HCT116 (cell line): Measurements from ENCODE around the gene EMILIN2. TPM values are rescaled to one million over a fixed set of nuclear protein-coding genes. Genes with fewer than 3 reads are reported as not detected.

Experiments
- ATAC-seq: fragments of 200-7000 bp; cut with Tn5 transposase; 2 replicates; pipeline ENCODE4 v1.9.1; 2020; ENCODE audit warnings: mild to moderate bottlenecking, moderate library complexity
- BruUV-seq: library from RNA; stranded (reverse); fragments of 400-500 nt; replicated peaks from 2 replicates; lab custom pipeline; 2021; lab: Mats Ljungman, UMichigan
- CTCF ChIA-PET: fragments of 300-600 bp; sonication (Branson Sonifier 250); formaldehyde crosslinking; loops from one replicate; lab custom pipeline; 2021; ENCODE audit warnings: antibody characterized with exemption; lab: Charles Lee
- POLR2A ChIA-PET: fragments of 300-600, 350-600 bp; sonication (Branson Sonifier 250); formaldehyde crosslinking; loops from one replicate; lab custom pipeline; 2021; ENCODE audit warnings: antibody characterized with exemption; lab: Charles Lee
- RAD21 ChIA-PET, 2 experiments: fragments of 300-600 bp; sonication (Branson Sonifier 250); formaldehyde crosslinking; loops; one replicate each; lab custom pipeline; 2023; ENCODE audit warnings: low total read pairs in 2 of 2; ENCODE audit not compliant: uncharacterized antibody in 2 of 2, unreplicated experiment in 2 of 2, low non-redundant PET in 1 of 2; lab: Charles Lee
- DNase-seq: peaks from one replicate; pipeline ENCODE4 v3.0.0-alpha.2; 2010; ENCODE audit warnings: low read depth, low spot score
- H2AFZ ChIP-seq: fragments of 200-600 bp; shearing (Covaris generic), sonication (generic); 2 replicates; pipeline ENCODE4 v1.6.1; 2017; ENCODE audit warnings: low read depth, mixed run types, mixed read lengths, antibody characterized with exemption, low read length; ENCODE audit not compliant: poor library complexity, severe bottlenecking
- H3K27ac ChIP-seq: 2 replicates; pipeline ENCODE4 v1.5.1; 2012; ENCODE audit warnings: low read depth, low read length
- H3K27me3 ChIP-seq: fragments of 200-600 bp; sonication (generic); 2 replicates; pipeline ENCODE4 v1.6.1; 2016; ENCODE audit warnings: mixed run types, low read length, mixed read lengths; ENCODE audit not compliant: insufficient read depth
- H3K36me3 ChIP-seq, 2 experiments: fragments of 200-500 bp in 1 of 2; fragments of 200-600 bp in 1 of 2; sonication (Bioruptor generic) in 1 of 2; sonication (generic) in 1 of 2; 2 replicates each; pipeline versions ENCODE4 v1.5.1 to v1.6.1; 2014 to 2016; ENCODE audit warnings: low read length in 2 of 2, inconsistent platforms in 1 of 2, mixed read lengths in 1 of 2, mixed run types in 1 of 2; ENCODE audit not compliant: insufficient read depth in 2 of 2, control insufficient read depth in 1 of 2
- H3K4me1 ChIP-seq, 2 experiments: fragments of 200-600 bp in 1 of 2; sonication (generic) in 1 of 2; 2 replicates each; pipeline versions ENCODE4 v1.5.1 to v1.6.1; 2012 to 2017; ENCODE audit warnings: low read length in 2 of 2, inconsistent platforms in 1 of 2, mild to moderate bottlenecking in 1 of 2, mixed read lengths in 1 of 2, mixed run types in 1 of 2, moderate library complexity in 1 of 2; ENCODE audit not compliant: insufficient read depth in 2 of 2, control insufficient read depth in 1 of 2
- H3K4me2 ChIP-seq: fragments of 200-600 bp; sonication (generic); 2 replicates; pipeline ENCODE4 v1.6.1; 2017; ENCODE audit warnings: mixed run types, low read length, mixed read lengths
- H3K4me3 ChIP-seq, 2 experiments: fragments of 200-600 bp in 1 of 2; sonication (generic) in 1 of 2; replicated peaks in 1 of 2; 2 replicates each; pipeline ENCODE4 v1.5.1; 2011 to 2016; ENCODE audit warnings: low read length in 2 of 2, control low read depth in 1 of 2, low read depth in 1 of 2, mild to moderate bottlenecking in 1 of 2, mixed read lengths in 1 of 2, mixed run types in 1 of 2
- H3K79me2 ChIP-seq: fragments of 200-600 bp; sonication (generic); 2 replicates; pipeline ENCODE4 v1.6.1; 2017; ENCODE audit warnings: mild to moderate bottlenecking, mixed run types, low read length, moderate library complexity, mixed read lengths; ENCODE audit not compliant: insufficient read depth
- H3K9ac ChIP-seq: fragments of 200-600 bp; sonication (generic); 2 replicates; pipeline ENCODE4 v1.6.1; 2016; ENCODE audit warnings: low read length, mixed read lengths
- H3K9me2 ChIP-seq: fragments of 200-600 bp; sonication (generic), shearing (Covaris generic); 2 replicates; pipeline ENCODE4 v1.6.1; 2017; ENCODE audit warnings: mixed run types, mild to moderate bottlenecking, moderate library complexity; ENCODE audit not compliant: insufficient read depth
- H3K9me3 ChIP-seq, 2 experiments: fragments of 200-500 bp in 1 of 2; fragments of 200-600 bp in 1 of 2; sonication (Bioruptor generic) in 1 of 2; sonication (generic) in 1 of 2; 2 replicates each; pipeline ENCODE4 v1.6.1; 2014 to 2017; ENCODE audit warnings: low read length in 2 of 2, mixed read lengths in 2 of 2, inconsistent platforms in 1 of 2, low read depth in 1 of 2, mild to moderate bottlenecking in 1 of 2, mixed run types in 1 of 2, moderate library complexity in 1 of 2; ENCODE audit not compliant: control insufficient read depth in 1 of 2, insufficient read depth in 1 of 2
- H4K20me1 ChIP-seq: fragments of 200-600 bp; sonication (generic), shearing (Covaris generic); 2 replicates; pipeline ENCODE4 v1.6.1; 2017; ENCODE audit warnings: mixed run types, mild to moderate bottlenecking, moderate library complexity; ENCODE audit not compliant: insufficient read depth
- CBX3 ChIP-seq: IDR thresholded peaks from 2 replicates; pipeline ENCODE4 v1.6.1; 2012; ENCODE audit warnings: low read depth
- EGR1 ChIP-seq: IDR thresholded peaks from 2 replicates; pipeline ENCODE4 v1.6.1; 2012; ENCODE audit warnings: low read depth
- ELF1 ChIP-seq: IDR thresholded peaks from 2 replicates; pipeline ENCODE4 v1.6.1; 2012; ENCODE audit warnings: low read depth, borderline replicate concordance
- FOSL1 ChIP-seq: IDR thresholded peaks from 2 replicates; pipeline ENCODE4 v1.6.1; 2012; ENCODE audit warnings: low read depth
- POLR2A ChIP-seq: IDR thresholded peaks from 2 replicates; pipeline ENCODE4 v1.7.0; 2011; ENCODE audit warnings: borderline replicate concordance; ENCODE audit not compliant: insufficient read depth, insufficient read length; ENCODE audit errors: extremely low read depth
- POLR2AphosphoS5 ChIP-seq: IDR thresholded peaks from 2 replicates; pipeline ENCODE4 v1.6.1; 2011; ENCODE audit warnings: mild to moderate bottlenecking, low read depth, low read length, moderate library complexity
- RAD21 ChIP-seq: IDR thresholded peaks from 2 replicates; pipeline ENCODE4 v1.6.1; 2012; ENCODE audit warnings: low read depth, mild to moderate bottlenecking
- SIN3A ChIP-seq: IDR thresholded peaks from 2 replicates; pipeline ENCODE4 v1.6.1; 2012; ENCODE audit warnings: low read depth
- SRF ChIP-seq: IDR thresholded peaks from 2 replicates; pipeline ENCODE4 v1.6.1; 2012; ENCODE audit warnings: low read depth
- TCF7L2 ChIP-seq: IDR thresholded peaks from 2 replicates; pipeline ENCODE4 v1.7.0; 2011; ENCODE audit warnings: borderline replicate concordance, inconsistent platforms; ENCODE audit not compliant: insufficient read depth, insufficient read length; ENCODE audit errors: extremely low read depth
- YY1 ChIP-seq: IDR thresholded peaks from 2 replicates; pipeline ENCODE4 v1.6.1; 2011; ENCODE audit warnings: low read length, low read depth, moderate library complexity, mild to moderate bottlenecking; ENCODE audit not compliant: insufficient replicate concordance; ENCODE audit errors: extremely low read depth
- ZFX ChIP-seq: fragments of 450-650 bp; IDR thresholded peaks from 2 replicates; pipeline ENCODE4 v1.6.1; 2017
- intact Hi-C: fragments of 100-400 bp; cut with micrococcal nuclease; formaldehyde crosslinking; loops from 2 replicates; pipeline ENCODE4 v1.10.0; 2022
- total RNA-seq: library from RNA; stranded (reverse); gene quantifications from one replicate; pipeline ENCODE4 v1.2.1, GENCODE V29; 2021; ENCODE audit not compliant: unreplicated experiment
- TF ChIP-seq, protein P1 (sequence below), 3 experiments: fragments of 200-600 bp in 1 of 3; sonication (generic) in 1 of 3; IDR thresholded peaks in 2 of 3; conservative IDR thresholded peaks in 1 of 3; 2 replicates each; pipeline ENCODE4 v1.5.1; 2012 to 2017; ENCODE audit warnings: low read depth in 2 of 3, low read length in 2 of 3, antibody characterized with exemption in 1 of 3, borderline replicate concordance in 1 of 3, control low read depth in 1 of 3, mild to moderate bottlenecking in 1 of 3, mixed read lengths in 1 of 3, mixed run types in 1 of 3, moderate library complexity in 1 of 3; ENCODE audit not compliant: insufficient read depth in 1 of 3
- TF ChIP-seq, protein P2 (sequence below): IDR thresholded peaks from 2 replicates; pipeline ENCODE4 v1.6.1; 2012; ENCODE audit warnings: low read depth
- TF ChIP-seq, protein P3 (sequence below): IDR thresholded peaks from 2 replicates; pipeline ENCODE4 v1.6.1; 2012

The EMILIN2 gene
- total RNA-seq, 1 experiment from 2014 or later = 23.4 TPM

DNA sequence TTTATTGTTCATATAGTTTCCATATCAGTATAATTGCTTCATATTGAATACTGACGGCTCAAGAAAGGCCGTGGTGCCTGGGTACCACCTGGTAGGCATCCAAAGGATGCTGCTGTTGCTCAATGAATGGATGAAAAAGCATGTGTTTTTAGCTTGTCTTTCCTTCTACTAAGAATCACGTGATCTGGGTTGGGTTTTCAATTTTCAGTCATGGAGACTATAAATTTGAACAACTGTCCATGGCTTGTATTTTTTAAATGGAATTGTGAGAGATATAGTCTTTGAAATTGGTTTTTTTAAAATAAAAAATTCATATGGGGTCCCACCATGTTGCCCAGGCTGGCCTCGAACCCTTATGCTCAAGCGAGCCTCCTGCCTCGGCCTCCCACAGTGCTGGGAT is 25.3 kb downstream of the EMILIN2 start:
- CTCF ChIA-PET = no interaction called here

More for the DNA sequence above, 25.3 kb downstream of the EMILIN2 start:
- Histone ChIP-seq H3K27me3 (no peaks in the 10 kb centered on the region), H3K4me1 (peaks cover 0 to 5% of the 10 kb centered on the region in 2 experiments; a peak in 1 of 4 replicates), H3K4me2 (no peak overlapping the region), H3K9me2 (no peaks in the 10 kb centered on the region), H3K79me2 (no peaks in the 10 kb centered on the region), H3K4me3 (no peak overlapping the region), H3K9me3 (no peaks in the 10 kb centered on the region), H2AFZ (no peak overlapping the region), H3K9ac (no peak overlapping the region), H3K36me3 (no peaks in the 10 kb centered on the region), H3K27ac (no peak overlapping the region), H4K20me1 (no peaks in the 10 kb centered on the region)
- no TSS peak for BruUV-seq
- POLR2A ChIA-PET = no interaction called here
- intact Hi-C loops = no loop called here
- DNase-seq = no peak
- RAD21 ChIA-PET = no interaction called here
- TF ChIP-seq YY1 (no peak), TCF7L2 (no peak), SRF (no peak), ELF1 (no peak), POLR2A (no peak), CBX3 (no peak), RAD21 (no peak), POLR2AphosphoS5 (no peak), FOSL1 (no peak), EGR1 (no peak), SIN3A (no peak), ZFX (no peak)
- TF ChIP-seq, protein P1, sequence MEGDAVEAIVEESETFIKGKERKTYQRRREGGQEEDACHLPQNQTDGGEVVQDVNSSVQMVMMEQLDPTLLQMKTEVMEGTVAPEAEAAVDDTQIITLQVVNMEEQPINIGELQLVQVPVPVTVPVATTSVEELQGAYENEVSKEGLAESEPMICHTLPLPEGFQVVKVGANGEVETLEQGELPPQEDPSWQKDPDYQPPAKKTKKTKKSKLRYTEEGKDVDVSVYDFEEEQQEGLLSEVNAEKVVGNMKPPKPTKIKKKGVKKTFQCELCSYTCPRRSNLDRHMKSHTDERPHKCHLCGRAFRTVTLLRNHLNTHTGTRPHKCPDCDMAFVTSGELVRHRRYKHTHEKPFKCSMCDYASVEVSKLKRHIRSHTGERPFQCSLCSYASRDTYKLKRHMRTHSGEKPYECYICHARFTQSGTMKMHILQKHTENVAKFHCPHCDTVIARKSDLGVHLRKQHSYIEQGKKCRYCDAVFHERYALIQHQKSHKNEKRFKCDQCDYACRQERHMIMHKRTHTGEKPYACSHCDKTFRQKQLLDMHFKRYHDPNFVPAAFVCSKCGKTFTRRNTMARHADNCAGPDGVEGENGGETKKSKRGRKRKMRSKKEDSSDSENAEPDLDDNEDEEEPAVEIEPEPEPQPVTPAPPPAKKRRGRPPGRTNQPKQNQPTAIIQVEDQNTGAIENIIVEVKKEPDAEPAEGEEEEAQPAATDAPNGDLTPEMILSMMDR (IDR thresholded peaks at IDR 0.05 in 2 of 3, conservative IDR thresholded peaks at IDR 0.05 in 1 of 3; ENCODE audit: borderline replicate concordance in 1 of 3, insufficient read depth in 1 of 3, low read depth in 2 of 3, low read length in 2 of 3) = no peak
- TF ChIP-seq, protein P2, sequence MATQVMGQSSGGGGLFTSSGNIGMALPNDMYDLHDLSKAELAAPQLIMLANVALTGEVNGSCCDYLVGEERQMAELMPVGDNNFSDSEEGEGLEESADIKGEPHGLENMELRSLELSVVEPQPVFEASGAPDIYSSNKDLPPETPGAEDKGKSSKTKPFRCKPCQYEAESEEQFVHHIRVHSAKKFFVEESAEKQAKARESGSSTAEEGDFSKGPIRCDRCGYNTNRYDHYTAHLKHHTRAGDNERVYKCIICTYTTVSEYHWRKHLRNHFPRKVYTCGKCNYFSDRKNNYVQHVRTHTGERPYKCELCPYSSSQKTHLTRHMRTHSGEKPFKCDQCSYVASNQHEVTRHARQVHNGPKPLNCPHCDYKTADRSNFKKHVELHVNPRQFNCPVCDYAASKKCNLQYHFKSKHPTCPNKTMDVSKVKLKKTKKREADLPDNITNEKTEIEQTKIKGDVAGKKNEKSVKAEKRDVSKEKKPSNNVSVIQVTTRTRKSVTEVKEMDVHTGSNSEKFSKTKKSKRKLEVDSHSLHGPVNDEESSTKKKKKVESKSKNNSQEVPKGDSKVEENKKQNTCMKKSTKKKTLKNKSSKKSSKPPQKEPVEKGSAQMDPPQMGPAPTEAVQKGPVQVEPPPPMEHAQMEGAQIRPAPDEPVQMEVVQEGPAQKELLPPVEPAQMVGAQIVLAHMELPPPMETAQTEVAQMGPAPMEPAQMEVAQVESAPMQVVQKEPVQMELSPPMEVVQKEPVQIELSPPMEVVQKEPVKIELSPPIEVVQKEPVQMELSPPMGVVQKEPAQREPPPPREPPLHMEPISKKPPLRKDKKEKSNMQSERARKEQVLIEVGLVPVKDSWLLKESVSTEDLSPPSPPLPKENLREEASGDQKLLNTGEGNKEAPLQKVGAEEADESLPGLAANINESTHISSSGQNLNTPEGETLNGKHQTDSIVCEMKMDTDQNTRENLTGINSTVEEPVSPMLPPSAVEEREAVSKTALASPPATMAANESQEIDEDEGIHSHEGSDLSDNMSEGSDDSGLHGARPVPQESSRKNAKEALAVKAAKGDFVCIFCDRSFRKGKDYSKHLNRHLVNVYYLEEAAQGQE = no peak
- TF ChIP-seq, protein P3, sequence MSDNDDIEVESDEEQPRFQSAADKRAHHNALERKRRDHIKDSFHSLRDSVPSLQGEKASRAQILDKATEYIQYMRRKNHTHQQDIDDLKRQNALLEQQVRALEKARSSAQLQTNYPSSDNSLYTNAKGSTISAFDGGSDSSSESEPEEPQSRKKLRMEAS = no peak
- TF ChIP-seq, all 23 proteins: peak for 0
- ATAC-seq = no peak
